ENCODE data around the gene ALPK1. TPM values are rescaled to one million over a fixed set of nuclear protein-coding genes. Genes with fewer than 3 reads are reported as not detected.
A peak's percentile ranks its signal among the peaks of the same experiment; 100 is the strongest.

ALPK1 gene
- polyA plus RNA-seq (2011; rRNA removed) (15.0 and 15.9 TPM in 2 replicates), polyA plus RNA-seq (2017; fragmentation: RNase III; extraction: RNeasy Plus Mini Kit Qiagen cat#74134 plus additional on column Dnase treatment) (3.3 to 4.0 TPM (median 3.5 TPM) in 3 replicates), polyA minus RNA-seq (2011; rRNA and poly(A)+ RNA removed) (18.5 and 19.7 TPM in 2 replicates)
- polyA plus RNA-seq (2012; cell fraction: cytosol; rRNA removed) = 1.5 and 1.8 TPM in 2 replicates
- polyA plus RNA-seq (2012; cell fraction: nucleus; rRNA removed) = 2.6 and 3.3 TPM in 2 replicates

GRCh38 chr4:112296949-112297880 lies at the start of gene ALPK1:
Gene ALPK1 (plus strand): TSS chr4:112297369.
- ATAC-seq (peak; percentile 98), FAIRE-seq (peak; percentile 46), DNase-seq (ENCODE audit: low read depth in 1 of 2, low spot score in 1 of 2) (peak; percentile 71 to 83)
- POLR2A ChIA-PET = interaction anchor here (0.5 to 1.1 kb wide), 5 partner anchors 9 to 261 kb away, joined by 3 to 8 read pairs (median 3); partner anchors contain the start of gene TIFA
- H3K4me1 ChIP-seq = peaks cover 14% of the 10 kb centered on the region; the same call in 2 of the 3 replicates
- peak within 1 kb of the TSS; percentile 63 for H3K4me3 ChIP-seq
- CTCF ChIA-PET = no interaction called here
- no peaks in the 10 kb centered on the region for H3K9me3 ChIP-seq
- WGBS (ENCODE audit: missing lambda C conversion rate) = 2% methylated on average over 4 of the region's 4 CpGs
- TF ChIP-seq CBX2 (IDR thresholded peaks at IDR 0.05; ENCODE audit: borderline replicate concordance, low read depth) (no peak), FOSB (CRISPR knock-in tag; IDR thresholded peaks at IDR 0.05) (no peak), EP300 (IDR thresholded peaks at IDR 0.05) (no peak), JUN (IDR thresholded peaks at IDR 0.05) (peak; percentile 24 to 59; a peak in 1 of 5 replicates), RCOR1 (IDR thresholded peaks at IDR 0.05; ENCODE audit: low read depth, low read length) (no peak), RARB (CRISPR knock-in tag; IDR thresholded peaks at IDR 0.05) (no peak), CEBPB (IDR thresholded peaks at IDR 0.05) (peak; percentile 93 to 95), BCL3 (IDR thresholded peaks at IDR 0.05) (0 out of 3 replicates have a peak, but pooled peaks have one; percentile 33), HDAC2 (IDR thresholded peaks at IDR 0.05) (no peak), RAD21 (conservative IDR thresholded peaks at IDR 0.05 in 1 of 2, IDR thresholded peaks at IDR 0.05 in 1 of 2) (no peak), CHD4 (IDR thresholded peaks at IDR 0.05; ENCODE audit: borderline replicate concordance) (no peak), REST (IDR thresholded peaks at IDR 0.05) (no peak), NR3C1 (IDR thresholded peaks at IDR 0.05) (no peak), HES2 (IDR thresholded peaks at IDR 0.05) (0 out of 2 replicates have a peak, but pooled peaks have one; percentile 27), MAFK (IDR thresholded peaks at IDR 0.05; ENCODE audit: partially characterized antibody) (no peak), NFE2L2 (conservative IDR thresholded peaks at IDR 0.05; ENCODE audit: low read length) (no peak), RNF2 (IDR thresholded peaks at IDR 0.05; ENCODE audit: borderline replicate concordance, low read depth) (no peak), TP53 (CRISPR knock-in tag; IDR thresholded peaks at IDR 0.05) (no peak), TFCP2L1 (CRISPR knock-in tag; IDR thresholded peaks at IDR 0.05) (no peak), HMGXB4 (CRISPR knock-in tag; IDR thresholded peaks at IDR 0.05; ENCODE audit: borderline replicate concordance) (no peak), EHMT2 (IDR thresholded peaks at IDR 0.05; ENCODE audit: low read depth) (no peak), HOXB5 (CRISPR knock-in tag; IDR thresholded peaks at IDR 0.05) (no peak), CHD2 (IDR thresholded peaks at IDR 0.05; ENCODE audit: low read length, partially characterized antibody) (no peak)
- peak within 1 kb of the TSS; percentile 88 for H3K4me2 ChIP-seq
- peak within 1 kb of the TSS; percentile 82 to 84 for H3K27ac ChIP-seq

Measured in A549 (cell line).